H1 (cell line): ENCODE measurements around the gene CRAT.

Experiments used
- CHD1 ChIP-seq: IDR thresholded peaks from 2 replicates; pipeline ENCODE4 v1.6.1; 2012; ENCODE audit warnings: low read depth, low read length, improper control_type of control experiment
- TBP ChIP-seq: IDR thresholded peaks from 2 replicates; pipeline ENCODE4 v1.6.1; 2011; ENCODE audit warnings: low read depth, low read length, improper control_type of control experiment

- TF ChIP-seq TBP (no peak), CHD1 (no peak)
Observed at GRCh38 chr9:129149442-129149841, 38.8 kb upstream of the CRAT start.
